Transverse colon (tissue), 4 donors: Measurements from ENCODE around the gene TNXB. TPM values are rescaled to one million over a fixed set of nuclear protein-coding genes. Genes with fewer than 3 reads are reported as not detected.

Experiments
- DNase-seq: peaks from one replicate; pipeline ENCODE4 v3.0.0-alpha.2; 2019
- H3K27ac ChIP-seq, 4 donors: fragments of 200-600 bp; sonication (generic); 2 replicates each; pipeline ENCODE4 v1.5.1; 2016 to 2018; ENCODE audit warnings: inconsistent platforms in 4 of 4
- H3K27me3 ChIP-seq: fragments of 200-600 bp; sonication (generic); 2 replicates; pipeline ENCODE4 v1.5.1; 2017; ENCODE audit warnings: inconsistent platforms
- H3K36me3 ChIP-seq, 4 donors: fragments of 200-600 bp; sonication (generic); 2 replicates each; pipeline ENCODE4 v1.5.1; 2017 to 2019; ENCODE audit warnings: inconsistent platforms in 4 of 4
- H3K4me1 ChIP-seq, 4 donors: fragments of 200-600 bp; sonication (generic); 2 replicates each; pipeline ENCODE4 v1.5.1; 2017 to 2020; ENCODE audit warnings: inconsistent platforms in 4 of 4
- H3K4me3 ChIP-seq, 4 donors: fragments of 200-600 bp; sonication (generic); 1 replicate in 1 of 4; 2 replicates in 3 of 4; pipeline versions ENCODE4 v1.5.1 to v1.6.1; 2017 to 2019; ENCODE audit warnings: inconsistent platforms in 4 of 4
- H3K9me3 ChIP-seq, 2 donors: fragments of 200-600 bp; sonication (generic); 2 replicates each; pipeline ENCODE4 v1.5.1; 2017 to 2019; ENCODE audit warnings: inconsistent platforms in 2 of 2
- CTCF ChIP-seq, 5 experiments: fragments of 200-600 bp in 3 of 5; fragments of 450-650 bp in 2 of 5; sonication (generic) in 3 of 5; IDR thresholded peaks; 1 replicate in 2 of 5; 2 replicates in 3 of 5; pipeline ENCODE4 v1.5.1; 2016 to 2017; ENCODE audit warnings: antibody characterized with exemption in 5 of 5, inconsistent platforms in 3 of 5, mild to moderate bottlenecking in 2 of 5, moderate library complexity in 1 of 5
- EP300 ChIP-seq: sonication (generic); formaldehyde crosslinking; IDR thresholded peaks from one replicate; pipeline ENCODE4 v1.6.1; 2017; ENCODE audit warnings: antibody characterized with exemption, low read depth
- POLR2A ChIP-seq: fragments of 450-650 bp; IDR thresholded peaks from one replicate; pipeline ENCODE4 v1.6.1; 2016; ENCODE audit warnings: antibody characterized with exemption, mild to moderate bottlenecking, moderate library complexity
- POLR2AphosphoS5 ChIP-seq, 3 donors: sonication (generic); formaldehyde crosslinking; IDR thresholded peaks; one replicate each; pipeline ENCODE4 v1.6.1; 2016; ENCODE audit warnings: antibody characterized with exemption in 3 of 3
- WGBS, 2 donors: methylation state at CpG; one replicate each; pipeline ENCODE4 v1.1.5; 2018; ENCODE audit warnings: low coverage in 1 of 2; 5-methylcytosine and 5-hydroxymethylcytosine counted together
- in situ Hi-C, 4 donors: fragments of 200-750 bp; cut with MboI; loops; one replicate each; pipeline versions ENCODE4 v1.15.0 to v1.15.1; 2017; ENCODE audit warnings: low sequenced_read_pairs in 3 of 4, low pct_ligation_motif_present in 1 of 4, low pct_unique_long_range_greater_than_20kb in 1 of 4
- intact Hi-C: fragments of 100-400 bp; cut with DNase I; formaldehyde crosslinking; loops from one replicate; pipeline ENCODE4 v1.15.1; 2023; ENCODE audit warnings: low total_unique reads
- total RNA-seq, 4 donors: library from RNA; depleted of rRNA; stranded (reverse); fragments of >200 nt; gene quantifications; one replicate each; pipeline ENCODE4 v1.1.0, GENCODE V29; 2016

Gene TNXB
- total RNA-seq, 4 donors from 2014 or later, result 47.7 to 205 (median 66.2) TPM

- Histone ChIP-seq H3K36me3 (no peaks in the 10 kb centered on the region), H3K27ac (peak overlapping the region; percentile 14 to 62 (median 53)), H3K27me3 (peaks cover 16% of the 10 kb centered on the region), H3K9me3 (no peaks in the 10 kb centered on the region), H3K4me3 (peak overlapping the region in 1 of 4 donors; percentile 12), H3K4me1 (peaks cover 3 to 29% (median 16%) of the 10 kb centered on the region in 4 donors)
- intact Hi-C loops (no loop called here), in situ Hi-C loops (no loop called here)
- TF ChIP-seq CTCF (IDR thresholded peaks at IDR 0.05), result peak; percentile 25 to 59 (median 44)
- peak in 1 of 3 donors; percentile 20 for TF ChIP-seq POLR2AphosphoS5 (IDR thresholded peaks at IDR 0.05)
- TF ChIP-seq POLR2A, result no peak
- TF ChIP-seq EP300, result no peak
- 36% methylated on average over 21 of the region's 50 CpGs; no CpG with 5 or more reads in 1 of the 2 donors for WGBS, 2 donors
- DNase-seq, result peak; percentile 89
Observed at GRCh38 chr6:32087574-32088486, 21.3 kb downstream of the TNXB start.

GRCh38 chr6:32086661-32087573, 22.2 kb downstream of the TNXB start:
- 42 to 80% methylated on average over 1 to 32 of the region's 45 CpGs for WGBS, 2 donors
- Histone ChIP-seq H3K4me1 (peaks cover 0 to 20% (median 14%) of the 10 kb centered on the region in 4 donors), H3K4me3 (peak overlapping the region in 1 of 4 donors; percentile 12), H3K36me3 (no peaks in the 10 kb centered on the region), H3K9me3 (no peaks in the 10 kb centered on the region), H3K27me3 (peaks cover 16% of the 10 kb centered on the region), H3K27ac (peak overlapping the region; percentile 14 to 56 (median 37))
- in situ Hi-C loops (no loop called here), intact Hi-C loops (no loop called here)
- TF ChIP-seq CTCF (IDR thresholded peaks at IDR 0.05) (peak in 1 of 5 experiments; percentile 5), POLR2A (no peak)
- DNase-seq, result no peak

- intact Hi-C loops, result no loop called here
- DNase-seq, result no peak
- peaks cover 0 to 22% (median 14%) of the 10 kb centered on the region in 4 donors for H3K4me1 ChIP-seq
- no peaks in the 10 kb centered on the region for H3K36me3 ChIP-seq
- TF ChIP-seq POLR2A (no peak), POLR2AphosphoS5 (IDR thresholded peaks at IDR 0.05) (no peak), EP300 (no peak), CTCF (IDR thresholded peaks at IDR 0.05) (no peak)
- H3K4me3 ChIP-seq, result no peak overlapping the region
- peak overlapping the region in 1 of 4 donors; percentile 11 for H3K27ac ChIP-seq
- peaks cover 16% of the 10 kb centered on the region for H3K27me3 ChIP-seq
- no peaks in the 10 kb centered on the region for H3K9me3 ChIP-seq
- in situ Hi-C loops, result no loop called here
- WGBS, 2 donors, result 80 to 90% methylated on average over 1 to 17 of the region's 17 CpGs
Observed at GRCh38 chr6:32085759-32086459, 23.2 kb downstream of the TNXB start.
